Endothelial cell of umbilical vein (primary cell): Measurements from ENCODE around the gene GRM6. TPM values are rescaled to one million over a fixed set of nuclear protein-coding genes. Genes with fewer than 3 reads are reported as not detected.

ENCODE experiments used
- BruUV-seq: library from RNA; stranded (reverse); fragments of 400-500 nt; replicated peaks from 2 replicates; lab custom pipeline; 2021; lab: Mats Ljungman, UMichigan
- CTCF ChIA-PET: fragments of 300-600, 350-600 bp; sonication (Branson Sonifier 250); formaldehyde crosslinking; loops from one replicate; lab custom pipeline; 2021; ENCODE audit warnings: antibody characterized with exemption, inconsistent platforms; lab: Charles Lee
- POLR2A ChIA-PET: fragments of 300-600, 350-600 bp; sonication (Branson Sonifier 250); formaldehyde crosslinking; loops from one replicate; lab custom pipeline; 2021; ENCODE audit warnings: antibody characterized with exemption, inconsistent platforms; lab: Charles Lee
- DNase-seq: peaks from one replicate; pipeline ENCODE4 v3.0.0-alpha.2; 2011; ENCODE audit warnings: low read depth, low spot score
- FAIRE-seq: peaks from 2 replicates; lab custom pipeline; 2011; peaks lifted over from hg19 to GRCh38; lab: Jason Lieb, UNC
- H2AFZ ChIP-seq: 2 replicates; pipeline ENCODE4 v1.6.0; 2012; ENCODE audit warnings: low read depth, low read length, control low read depth, inconsistent platforms
- H3K27ac ChIP-seq: 2 replicates; pipeline ENCODE4 v1.5.1; 2011; ENCODE audit warnings: low read depth, mild to moderate bottlenecking, control low read depth, low read length, moderate library complexity; ENCODE audit not compliant: insufficient read depth
- H3K27me3 ChIP-seq, 2 experiments: 2 replicates each; pipeline versions ENCODE4 v1.6.0 to v1.6.1; 2011; ENCODE audit warnings: low read length in 2 of 2, mixed read lengths in 1 of 2; ENCODE audit not compliant: control insufficient read depth in 2 of 2, insufficient read depth in 2 of 2
- H3K36me3 ChIP-seq, 2 experiments: 2 replicates in 1 of 2; 3 replicates in 1 of 2; pipeline ENCODE4 v1.5.1; 2011; ENCODE audit warnings: low read length in 2 of 2, mild to moderate bottlenecking in 1 of 2, moderate library complexity in 1 of 2; ENCODE audit not compliant: control insufficient read depth in 2 of 2, insufficient read depth in 2 of 2; ENCODE audit errors: extremely low read depth in 1 of 2
- H3K4me1 ChIP-seq: 3 replicates; pipeline ENCODE4 v1.5.1; 2011; ENCODE audit warnings: mild to moderate bottlenecking, low read length; ENCODE audit not compliant: control insufficient read depth, insufficient read depth; ENCODE audit errors: extremely low read depth
- H3K4me2 ChIP-seq: 2 replicates; pipeline ENCODE4 v1.6.1; 2011; ENCODE audit warnings: low read length, control low read depth, mixed read lengths; ENCODE audit not compliant: insufficient read depth
- H3K4me3 ChIP-seq, 3 experiments: fragments of 200-600 bp in 1 of 3; sonication (generic), shearing (Covaris generic) in 1 of 3; replicated peaks in 1 of 3; 2 replicates each; pipeline ENCODE4 v1.5.1; 2011 to 2016; ENCODE audit warnings: control low read depth in 3 of 3, low read length in 3 of 3, mild to moderate bottlenecking in 2 of 3, inconsistent platforms in 1 of 3, low read depth in 1 of 3, moderate library complexity in 1 of 3; ENCODE audit not compliant: insufficient read depth in 1 of 3
- H3K79me2 ChIP-seq: 2 replicates; pipeline ENCODE4 v1.6.0; 2012; ENCODE audit warnings: low read length, inconsistent platforms; ENCODE audit not compliant: control insufficient read depth, insufficient read depth
- H3K9ac ChIP-seq: replicated peaks from 2 replicates; pipeline ENCODE3; 2011; ENCODE audit warnings: low read length, control low read depth; ENCODE audit not compliant: insufficient read depth; ENCODE audit errors: extremely low read depth
- H3K9me1 ChIP-seq: replicated peaks from 3 replicates; pipeline ENCODE4 v1.6.0; 2011; ENCODE audit warnings: mild to moderate bottlenecking, low read length; ENCODE audit not compliant: control insufficient read depth, insufficient read depth; ENCODE audit errors: extremely low read depth
- H3K9me3 ChIP-seq: replicated peaks from 2 replicates; pipeline ENCODE4 v1.5.1; 2012; ENCODE audit warnings: low read length, inconsistent platforms; ENCODE audit not compliant: control insufficient read depth, insufficient read depth
- H4K20me1 ChIP-seq: replicated peaks from 2 replicates; pipeline ENCODE3; 2011; ENCODE audit warnings: mild to moderate bottlenecking, low read length; ENCODE audit not compliant: control insufficient read depth, insufficient read depth; ENCODE audit errors: extremely low read depth
- CTCF ChIP-seq, 2 donors: IDR thresholded peaks; 1 replicate in 1 of 2; 2 replicates in 1 of 2; pipeline ENCODE4 v1.5.1; 2011; ENCODE audit warnings: low read length in 2 of 2, mild to moderate bottlenecking in 2 of 2, moderate library complexity in 2 of 2, control low read depth in 1 of 2, inconsistent platforms in 1 of 2, low read depth in 1 of 2; ENCODE audit not compliant: insufficient read depth in 1 of 2; ENCODE audit errors: extremely low read depth in 1 of 2
- EZH2 ChIP-seq: IDR thresholded peaks from 2 replicates; pipeline ENCODE4 v1.6.1; 2012; ENCODE audit warnings: borderline replicate concordance, low read depth, mild to moderate bottlenecking, moderate library complexity, low read length, inconsistent platforms; ENCODE audit not compliant: severe bottlenecking
- FOS ChIP-seq: IDR thresholded peaks from 2 replicates; pipeline ENCODE4 v1.6.1; 2011; ENCODE audit warnings: mild to moderate bottlenecking, low read length, moderate library complexity, borderline replicate concordance; ENCODE audit not compliant: insufficient read depth
- GATA2 ChIP-seq: IDR thresholded peaks from 2 replicates; pipeline ENCODE4 v1.7.0; 2011; ENCODE audit warnings: low read depth, mild to moderate bottlenecking, moderate library complexity, mixed read lengths, low read length; ENCODE audit not compliant: insufficient read length, insufficient read depth
- JUN ChIP-seq: IDR thresholded peaks from 2 replicates; pipeline ENCODE4 v1.6.1; 2011; ENCODE audit warnings: borderline replicate concordance, low read depth; ENCODE audit not compliant: insufficient read length, insufficient read depth
- MAX ChIP-seq: IDR thresholded peaks from 2 replicates; pipeline ENCODE4 v1.6.1; 2011; ENCODE audit not compliant: insufficient read depth, insufficient read length
- MYC ChIP-seq: IDR thresholded peaks from one replicate; pipeline ENCODE4 v1.6.1; 2011; ENCODE audit warnings: mild to moderate bottlenecking, low read depth, low read length
- POLR2A ChIP-seq: IDR thresholded peaks from 2 replicates; pipeline ENCODE4 v1.6.1; 2012; ENCODE audit warnings: low read depth, mild to moderate bottlenecking, control low read depth, low read length
- POLR2AphosphoS5 ChIP-seq: IDR thresholded peaks from 2 replicates; pipeline ENCODE4 v1.6.1; 2012; ENCODE audit warnings: low read depth, mild to moderate bottlenecking, control low read depth, low read length, moderate library complexity; ENCODE audit not compliant: insufficient read depth
- dilution Hi-C: fragments of 300-500 bp; cut with MboI; formaldehyde crosslinking; loops from one replicate; pipeline ENCODE4 v1.15.0; 2019; ENCODE audit warnings: low sequenced_read_pairs; ENCODE audit not compliant: extremely low pct_ligation_motif_present
- intact Hi-C: fragments of 100-400 bp; cut with micrococcal nuclease; formaldehyde crosslinking; loops from one replicate; pipeline ENCODE4 v1.10.0; 2022
- polyA plus RNA-seq, 4 experiments: library from polyadenylated mRNA; depleted of rRNA in 3 of 4; stranded (reverse) in 3 of 4; unstranded in 1 of 4; fragments of >200 nt; gene quantifications; 2 replicates each; pipeline versions ENCODE4 v1.2.1 to v1.2.3, GENCODE V29; 2011 to 2012; ENCODE audit warnings: missing spikeins in 1 of 4
- total RNA-seq: library from RNA; stranded (reverse); gene quantifications from 2 replicates; pipeline ENCODE4 v1.2.3, GENCODE V29; 2021

Gene GRM6
- total and polyA plus RNA-seq, 2 donors (not counting 3 experiments of a cell fraction or from before 2014, with no cell fraction given), result not detected

GRCh38 chr5:178992291-178992895 lies 2.7 kb downstream of the GRM6 start:
- Histone ChIP-seq H3K4me1 (no peaks in the 10 kb centered on the region), H2AFZ (no peak overlapping the region), H3K36me3 (no peaks in the 10 kb centered on the region), H3K4me3 (no peak overlapping the region), H3K27me3 (no peaks in the 10 kb centered on the region), H3K4me2 (no peak overlapping the region), H3K9me3 (peaks cover 4% of the 10 kb centered on the region), H3K9ac (no peak overlapping the region), H3K27ac (no peak overlapping the region), H3K9me1 (no peaks in the 10 kb centered on the region), H3K79me2 (no peaks in the 10 kb centered on the region), H4K20me1 (no peaks in the 10 kb centered on the region)
- BruUV-seq, result no TSS peak
- ChIA-PET POLR2A (no interaction called here), CTCF (no interaction called here)
- TF ChIP-seq JUN, result no peak
- no peak for TF ChIP-seq POLR2A
- intact Hi-C loops (no loop called here), dilution Hi-C loops (no loop called here)
- no peak for DNase-seq
- FAIRE-seq, result no peak

- H3K9me3 ChIP-seq, result peaks cover 4% of the 10 kb centered on the region
- H3K27ac ChIP-seq, result no peak overlapping the region
- no TSS peak for BruUV-seq
- H2AFZ ChIP-seq, result no peak overlapping the region
- H3K4me1 ChIP-seq, result no peaks in the 10 kb centered on the region
- H3K9me1 ChIP-seq, result no peaks in the 10 kb centered on the region
- no peak overlapping the region for H3K4me2 ChIP-seq
- no peaks in the 10 kb centered on the region for H3K36me3 ChIP-seq
- dilution Hi-C loops, result no loop called here
- intact Hi-C loops, result no loop called here
- CTCF ChIA-PET, result no interaction called here
- no peaks in the 10 kb centered on the region for H3K79me2 ChIP-seq
- no peak overlapping the region for H3K4me3 ChIP-seq
- no peak overlapping the region for H3K9ac ChIP-seq
- POLR2A ChIA-PET, result no interaction called here
- no peaks in the 10 kb centered on the region for H3K27me3 ChIP-seq
- TF ChIP-seq FOS, result no peak
- TF ChIP-seq MYC, result no peak
- no peak for TF ChIP-seq MAX
- no peak for TF ChIP-seq GATA2
- no peak for TF ChIP-seq CTCF (IDR thresholded peaks at IDR 0.05; ENCODE audit: extremely low read depth in 1 of 2, insufficient read depth in 1 of 2, low read depth in 1 of 2, low read length in 2 of 2)
- no peak for TF ChIP-seq EZH2
- TF ChIP-seq JUN, result no peak
- TF ChIP-seq POLR2AphosphoS5, result no peak
- TF ChIP-seq POLR2A, result no peak
- H4K20me1 ChIP-seq, result no peaks in the 10 kb centered on the region
- DNase-seq, result no peak
- no peak for FAIRE-seq
Measured at GRCh38 chr5:178991190-178992145, 3.7 kb downstream of the GRM6 start.
